Measurements from ENCODE around the gene TOX3. TPM values are rescaled to one million over a fixed set of nuclear protein-coding genes. Genes with fewer than 3 reads are reported as not detected.

The TOX3 gene
- total RNA-seq, 1 experiment from 2014 or later: 16.6 TPM

- Histone ChIP-seq H3K4me3 (ENCODE audit: low read depth, low read length, poor library complexity, severe bottlenecking) (no peak overlapping the region), H3K27ac (ENCODE audit: low read depth, low read length, poor library complexity, severe bottlenecking) (no peak overlapping the region), H3K9me3 (ENCODE audit: low read depth, low read length, poor library complexity, severe bottlenecking) (no peaks in the 10 kb centered on the region), H3K27me3 (replicated peaks; ENCODE audit: insufficient read depth, low read depth, low read length, poor library complexity) (peaks cover 5% of the 10 kb centered on the region), H3K36me3 (ENCODE audit: insufficient read depth, low read length, poor library complexity, severe bottlenecking) (no peaks in the 10 kb centered on the region), H3K4me1 (ENCODE audit: insufficient read depth, low read length, poor library complexity, severe bottlenecking) (no peaks in the 10 kb centered on the region)
- TF ChIP-seq CTCF (conservative IDR thresholded peaks at IDR 0.05; ENCODE audit: low read depth, low read length) (no peak), EZH2 (IDR thresholded peaks at IDR 0.05; ENCODE audit: borderline replicate concordance, low read depth, low read length, poor library complexity, severe bottlenecking) (no peak)
- no TSS peak for BruUV-seq (replicated peaks)
- CTCF ChIA-PET: no interaction called here
- POLR2A ChIA-PET (ENCODE audit: low non-redundant PET): no interaction called here
- intact Hi-C loops (cut with micrococcal nuclease; ENCODE audit: unreplicated experiment): no loop called here
- DNase-seq (ENCODE audit: low spot score): no peak
These were observed 59.0 kb downstream of the TOX3 start for GRCh38 chr16:52487849-52488457.

GRCh38 chr16:52480237-52480636 is 66.7 kb downstream of the TOX3 start:
- Histone ChIP-seq H3K4me1 (ENCODE audit: insufficient read depth, low read length, poor library complexity, severe bottlenecking) (no peaks in the 10 kb centered on the region), H3K27me3 (replicated peaks; ENCODE audit: insufficient read depth, low read depth, low read length, poor library complexity) (peaks cover 9% of the 10 kb centered on the region), H3K4me3 (ENCODE audit: low read depth, low read length, poor library complexity, severe bottlenecking) (no peak overlapping the region), H3K36me3 (ENCODE audit: insufficient read depth, low read length, poor library complexity, severe bottlenecking) (no peaks in the 10 kb centered on the region), H3K27ac (ENCODE audit: low read depth, low read length, poor library complexity, severe bottlenecking) (no peak overlapping the region), H3K9me3 (ENCODE audit: low read depth, low read length, poor library complexity, severe bottlenecking) (no peaks in the 10 kb centered on the region)
- no TSS peak for BruUV-seq (replicated peaks)
- no peak for DNase-seq (ENCODE audit: low spot score)
- ChIA-PET CTCF (no interaction called here), POLR2A (ENCODE audit: low non-redundant PET) (no interaction called here)
- TF ChIP-seq CTCF (conservative IDR thresholded peaks at IDR 0.05; ENCODE audit: low read depth, low read length) (no peak), EZH2 (IDR thresholded peaks at IDR 0.05; ENCODE audit: borderline replicate concordance, low read depth, low read length, poor library complexity, severe bottlenecking) (no peak)
- intact Hi-C loops (cut with micrococcal nuclease; ENCODE audit: unreplicated experiment): no loop called here

GRCh38 chr16:52476111-52476510 is 70.8 kb downstream of the TOX3 start:
- no TSS peak for BruUV-seq (replicated peaks)
- Histone ChIP-seq H3K4me1 (ENCODE audit: insufficient read depth, low read length, poor library complexity, severe bottlenecking) (no peaks in the 10 kb centered on the region), H3K27ac (ENCODE audit: low read depth, low read length, poor library complexity, severe bottlenecking) (no peak overlapping the region), H3K4me3 (ENCODE audit: low read depth, low read length, poor library complexity, severe bottlenecking) (no peak overlapping the region), H3K27me3 (replicated peaks; ENCODE audit: insufficient read depth, low read depth, low read length, poor library complexity) (no peaks in the 10 kb centered on the region), H3K36me3 (ENCODE audit: insufficient read depth, low read length, poor library complexity, severe bottlenecking) (no peaks in the 10 kb centered on the region), H3K9me3 (ENCODE audit: low read depth, low read length, poor library complexity, severe bottlenecking) (no peaks in the 10 kb centered on the region)
- ChIA-PET POLR2A (ENCODE audit: low non-redundant PET) (no interaction called here), CTCF (no interaction called here)
- DNase-seq (ENCODE audit: low spot score): no peak
- intact Hi-C loops (cut with micrococcal nuclease; ENCODE audit: unreplicated experiment): no loop called here
- TF ChIP-seq EZH2 (IDR thresholded peaks at IDR 0.05; ENCODE audit: borderline replicate concordance, low read depth, low read length, poor library complexity, severe bottlenecking) (no peak), CTCF (conservative IDR thresholded peaks at IDR 0.05; ENCODE audit: low read depth, low read length) (no peak)
